Psoas muscle (tissue), 8 donors: ENCODE measurements around the gene TCL1B. TPM values are rescaled to one million over a fixed set of nuclear protein-coding genes. Genes with fewer than 3 reads are reported as not detected.
"Not testable (repeated sequence)": the region's sequence is repeated elsewhere in the genome, so short reads cannot be mapped to it uniquely, and the experiment has no call there.

Experiments used
- ATAC-seq, 4 donors: fragments of 200-7000 bp; cut with Tn5 transposase; one replicate each; pipeline ENCODE4 v1.9.1; 2020; ENCODE audit warnings: moderate library complexity in 3 of 4, mild to moderate bottlenecking in 2 of 4
- DNase-seq, 2 donors: peaks; one replicate each; pipeline ENCODE4 v3.0.0-alpha.2; 2020
- H3K27ac ChIP-seq: fragments of 200-600 bp; one replicate; pipeline ENCODE4 v1.8.0; 2022
- H3K27me3 ChIP-seq, 3 donors: fragments of 200-600 bp in 1 of 3; one replicate each; pipeline versions ENCODE4 v1.6.1 to v1.8.0; 2013 to 2022; ENCODE audit warnings: low read length in 2 of 3, mild to moderate bottlenecking in 2 of 3, moderate library complexity in 1 of 3; ENCODE audit not compliant: insufficient read depth in 3 of 3
- H3K36me3 ChIP-seq, 2 donors: fragments of 200-600 bp in 1 of 2; one replicate each; pipeline versions ENCODE4 v1.6.1 to v1.8.0; 2013 to 2022; ENCODE audit warnings: low read depth in 1 of 2, mild to moderate bottlenecking in 1 of 2, moderate library complexity in 1 of 2; ENCODE audit not compliant: insufficient read depth in 1 of 2
- H3K4me1 ChIP-seq: fragments of 200-600 bp; one replicate; pipeline ENCODE4 v1.8.0; 2022
- H3K4me3 ChIP-seq: fragments of 200-600 bp; one replicate; pipeline ENCODE4 v1.8.0; 2022; ENCODE audit warnings: mild to moderate bottlenecking
- H3K9me3 ChIP-seq: fragments of 200-600 bp; one replicate; pipeline ENCODE4 v1.8.0; 2022
- WGBS, 3 donors: extraction: QIAGEN DNeasy Blood & Tissue Kit; methylation state at CpG; one replicate each; pipeline versions ENCODE4 v1.1.6 to v1.1.7; 2013; 5-methylcytosine and 5-hydroxymethylcytosine counted together
- intact Hi-C, 2 donors: fragments of 100-400 bp; cut with DNase I; formaldehyde crosslinking; loops; one replicate each; pipeline versions ENCODE4 v1.11.0 to v1.14.2; 2022
- polyA plus RNA-seq, 3 donors: library from polyadenylated mRNA; stranded (reverse); fragments of 200-250 nt; gene quantifications; one replicate each; pipeline ENCODE4 v1.2.3, GENCODE V29; 2013
- total RNA-seq, 4 donors: library from RNA; stranded (reverse); fragmentation: NEBNext Ultra II Directional in 2 of 4; extraction: Animal tissue kit (Norgen Biotek cat#: 25700) in 2 of 4; gene quantifications; one replicate each; pipeline versions ENCODE4 v1.2.1 to v1.2.4, GENCODE V29; 2021 to 2023
- TF ChIP-seq, protein P1 (sequence below): fragments of 200-600 bp; IDR thresholded peaks from one replicate; pipeline ENCODE4 v1.8.0; 2022; ENCODE audit warnings: antibody characterized with exemption
- donor health status: healthy with polysubstance abuse.
- donor health status: DM: no; HTN: no; CAD: no; lungs with moderate emphysema.
- donor health status: Bipolar disorder and iron deficiency.
- donor health status: healthy.
- donor health status: DM: yes; HTN: yes; CAD: no.
- donor health status: DM: no; HTN: no; CAD: no.
- donor health status: DM: no; HTN: no; CAD: no.
- donor health status: DM: yes; HTN: yes; CAD: no.

TCL1B gene
- total and polyA plus RNA-seq, 7 donors = not detected

DNA sequence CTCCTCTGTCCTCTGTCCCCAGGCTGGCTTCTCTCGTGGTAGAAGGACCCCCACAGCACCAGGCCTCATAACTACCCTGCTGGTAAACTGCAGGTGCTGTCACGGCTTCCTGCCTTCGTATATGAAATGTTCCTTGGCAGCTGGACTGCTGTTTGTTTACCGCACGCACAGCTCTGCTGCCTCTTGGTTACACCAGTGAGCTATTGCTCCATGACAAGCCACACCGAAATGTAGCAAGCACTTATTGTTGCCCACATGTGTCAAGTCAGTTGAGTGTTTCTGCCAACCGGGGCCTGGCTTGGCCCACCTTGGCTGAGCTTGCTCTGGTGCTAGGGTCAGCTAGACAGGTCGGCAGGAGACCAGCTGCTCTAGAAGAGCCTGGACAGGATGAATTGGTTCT is 21.7 kb upstream of the TCL1B start:
- TF ChIP-seq, protein P1, sequence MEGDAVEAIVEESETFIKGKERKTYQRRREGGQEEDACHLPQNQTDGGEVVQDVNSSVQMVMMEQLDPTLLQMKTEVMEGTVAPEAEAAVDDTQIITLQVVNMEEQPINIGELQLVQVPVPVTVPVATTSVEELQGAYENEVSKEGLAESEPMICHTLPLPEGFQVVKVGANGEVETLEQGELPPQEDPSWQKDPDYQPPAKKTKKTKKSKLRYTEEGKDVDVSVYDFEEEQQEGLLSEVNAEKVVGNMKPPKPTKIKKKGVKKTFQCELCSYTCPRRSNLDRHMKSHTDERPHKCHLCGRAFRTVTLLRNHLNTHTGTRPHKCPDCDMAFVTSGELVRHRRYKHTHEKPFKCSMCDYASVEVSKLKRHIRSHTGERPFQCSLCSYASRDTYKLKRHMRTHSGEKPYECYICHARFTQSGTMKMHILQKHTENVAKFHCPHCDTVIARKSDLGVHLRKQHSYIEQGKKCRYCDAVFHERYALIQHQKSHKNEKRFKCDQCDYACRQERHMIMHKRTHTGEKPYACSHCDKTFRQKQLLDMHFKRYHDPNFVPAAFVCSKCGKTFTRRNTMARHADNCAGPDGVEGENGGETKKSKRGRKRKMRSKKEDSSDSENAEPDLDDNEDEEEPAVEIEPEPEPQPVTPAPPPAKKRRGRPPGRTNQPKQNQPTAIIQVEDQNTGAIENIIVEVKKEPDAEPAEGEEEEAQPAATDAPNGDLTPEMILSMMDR = no peak
- H3K9me3 ChIP-seq = no peaks in the 10 kb centered on the region
- ATAC-seq (no peak), DNase-seq (no peak)
- WGBS, 3 donors = 65 to 72% (median 65%) methylated on average over 8 of the region's 8 CpGs
- no peaks in the 10 kb centered on the region for H3K36me3 ChIP-seq
- H3K4me1 ChIP-seq = no peaks in the 10 kb centered on the region
- no peak overlapping the region for H3K27ac ChIP-seq
- intact Hi-C loops = no loop called here
- peaks cover 0 to 11% (median 4%) of the 10 kb centered on the region in 3 donors for H3K27me3 ChIP-seq
- no peak overlapping the region for H3K4me3 ChIP-seq

DNA sequence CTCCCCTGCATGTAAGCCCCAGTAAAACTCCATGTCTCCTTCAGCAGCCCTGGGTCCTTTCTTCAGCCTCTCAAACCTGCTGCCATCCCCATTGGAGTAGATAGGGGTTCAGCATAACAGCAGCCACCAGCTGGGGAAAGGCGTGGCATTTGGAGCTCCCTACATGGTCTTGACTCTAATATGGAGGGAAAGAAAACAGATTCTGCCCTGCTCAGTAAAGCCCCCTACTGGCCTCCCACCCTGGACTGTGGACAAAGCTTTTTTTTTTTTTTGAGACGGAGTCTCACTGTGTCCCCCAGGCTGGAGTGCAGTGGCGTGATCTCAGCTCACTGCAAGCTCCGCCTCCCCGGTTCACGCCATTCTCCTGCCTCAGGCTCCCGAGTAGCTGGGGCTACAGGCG is 20.7 kb upstream of the TCL1B start:
- DNase-seq, H3K9me3 ChIP-seq, H3K4me1 ChIP-seq, H3K36me3 ChIP-seq, H3K27me3 ChIP-seq, H3K4me3 ChIP-seq, ATAC-seq, intact Hi-C loops, H3K27ac ChIP-seq: not testable (repeated sequence)
- 58 to 66% (median 59%) methylated on average over 7 to 8 of the region's 8 CpGs for WGBS, 3 donors

DNA sequence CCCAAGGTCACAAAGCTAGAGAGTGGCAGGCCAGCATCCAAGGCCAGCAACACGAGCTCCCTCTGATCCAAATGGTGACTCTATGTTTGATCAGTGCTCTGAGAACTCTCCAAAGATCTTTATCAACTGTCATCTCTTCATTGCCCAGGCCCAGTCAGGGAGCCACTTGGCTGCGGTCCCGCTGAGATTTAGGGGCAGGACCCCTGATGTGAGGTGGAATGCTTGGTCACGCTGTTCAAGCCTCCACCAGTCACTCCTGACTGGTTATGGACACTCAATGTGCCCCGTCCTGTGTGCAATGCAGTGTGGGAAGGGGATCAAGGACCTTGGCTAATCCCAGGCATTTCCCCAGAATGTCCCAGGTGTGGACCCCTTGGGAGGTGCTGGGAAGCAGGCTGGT is 19.8 kb upstream of the TCL1B start:
- TF ChIP-seq, protein P1 = no peak
- ATAC-seq = no peak
- intact Hi-C loops = no loop called here
- no peaks in the 10 kb centered on the region for H3K36me3 ChIP-seq
- H3K9me3 ChIP-seq = no peaks in the 10 kb centered on the region
- H3K4me3 ChIP-seq = no peak overlapping the region
- DNase-seq = no peak
- 67 to 82% (median 76%) methylated on average over 5 of the region's 5 CpGs for WGBS, 3 donors
- no peaks in the 10 kb centered on the region for H3K4me1 ChIP-seq
- H3K27ac ChIP-seq = no peak overlapping the region
- peaks cover 0 to 2% (median 2%) of the 10 kb centered on the region in 3 donors for H3K27me3 ChIP-seq

DNA sequence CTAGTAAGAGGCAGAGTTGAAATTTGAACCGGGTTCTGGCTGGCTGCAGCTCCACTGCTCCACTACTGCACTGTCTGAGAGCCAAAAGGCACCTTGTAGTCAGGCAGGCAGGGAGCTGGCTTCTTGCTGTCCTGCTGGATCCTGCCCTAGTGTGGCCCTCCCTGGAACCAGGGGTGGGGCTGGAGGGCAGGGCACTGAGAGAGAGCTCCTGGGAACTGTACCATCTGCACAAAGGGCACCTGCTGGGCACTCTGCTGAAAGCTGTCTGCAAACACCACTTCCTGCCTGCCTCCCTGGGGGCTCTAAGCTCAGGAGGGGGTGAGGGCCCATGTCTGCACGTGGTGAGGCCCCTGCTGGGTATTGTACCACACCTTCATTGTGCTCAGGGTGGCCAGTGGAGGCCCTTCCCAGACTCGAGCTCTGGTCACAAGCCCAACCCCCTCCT is 19.0 kb upstream of the TCL1B start:
- TF ChIP-seq, protein P1 = no peak
- WGBS, 3 donors = 5 to 15% (median 5%) methylated on average over 3 of the region's 3 CpGs
- intact Hi-C loops = no loop called here
- H3K4me3 ChIP-seq = no peak overlapping the region
- no peak for ATAC-seq
- H3K36me3 ChIP-seq = no peaks in the 10 kb centered on the region
- peaks cover 0 to 2% (median 0%) of the 10 kb centered on the region in 3 donors for H3K27me3 ChIP-seq
- no peaks in the 10 kb centered on the region for H3K9me3 ChIP-seq
- no peak overlapping the region for H3K27ac ChIP-seq
- no peak for DNase-seq
- no peaks in the 10 kb centered on the region for H3K4me1 ChIP-seq

DNA sequence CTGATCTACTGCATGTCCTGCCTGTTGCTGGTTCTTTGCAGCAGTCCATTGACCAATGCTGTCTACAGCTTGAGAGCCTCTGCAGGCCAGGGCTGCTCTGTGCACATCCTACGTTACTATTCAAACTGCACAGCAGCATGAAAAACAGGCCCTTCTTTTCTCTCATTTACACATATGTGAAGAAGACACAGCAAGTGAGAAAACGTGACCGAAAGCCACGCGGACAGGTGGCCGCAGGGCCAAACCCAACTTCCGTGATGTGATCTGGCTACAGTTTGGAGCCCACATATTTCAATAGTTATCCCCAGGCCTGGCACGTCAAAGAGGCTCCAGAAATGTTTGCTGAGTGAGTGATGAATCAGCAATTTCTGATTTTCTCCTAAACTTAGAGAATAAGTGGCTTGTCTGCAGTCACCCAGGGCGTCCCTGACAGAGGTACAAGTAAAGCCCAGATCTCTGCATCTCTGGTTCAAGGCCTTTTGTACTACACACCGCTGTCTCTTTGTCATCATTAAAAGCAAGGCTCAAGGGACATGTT is 17.9 kb upstream of the TCL1B start:
- no peaks in the 10 kb centered on the region for H3K9me3 ChIP-seq
- ATAC-seq (no peak), DNase-seq (no peak)
- H3K4me3 ChIP-seq = no peak overlapping the region
- 77 to 80% (median 77%) methylated on average over 10 of the region's 10 CpGs for WGBS, 3 donors
- intact Hi-C loops = no loop called here
- H3K36me3 ChIP-seq = no peaks in the 10 kb centered on the region
- peaks cover 0 to 2% (median 0%) of the 10 kb centered on the region in 3 donors for H3K27me3 ChIP-seq
- TF ChIP-seq, protein P1 = no peak
- no peaks in the 10 kb centered on the region for H3K4me1 ChIP-seq
- H3K27ac ChIP-seq = no peak overlapping the region
